LHCN-M2 (cell line): ENCODE measurements around the gene CALML6. TPM values are rescaled to one million over a fixed set of nuclear protein-coding genes. Genes with fewer than 3 reads are reported as not detected.

Experiments
- DNase-seq: peaks from one replicate; pipeline ENCODE4 v3.0.0-alpha.2; 2012; ENCODE audit warnings: low read depth
- total RNA-seq: library from RNA; depleted of rRNA; stranded (reverse); fragments of >200 nt; gene quantifications from 2 replicates; pipeline ENCODE4 v1.2.3, GENCODE V29; 2014

The CALML6 gene
- total RNA-seq, 1 experiment from 2014 or later = 0.11 TPM

DNA sequence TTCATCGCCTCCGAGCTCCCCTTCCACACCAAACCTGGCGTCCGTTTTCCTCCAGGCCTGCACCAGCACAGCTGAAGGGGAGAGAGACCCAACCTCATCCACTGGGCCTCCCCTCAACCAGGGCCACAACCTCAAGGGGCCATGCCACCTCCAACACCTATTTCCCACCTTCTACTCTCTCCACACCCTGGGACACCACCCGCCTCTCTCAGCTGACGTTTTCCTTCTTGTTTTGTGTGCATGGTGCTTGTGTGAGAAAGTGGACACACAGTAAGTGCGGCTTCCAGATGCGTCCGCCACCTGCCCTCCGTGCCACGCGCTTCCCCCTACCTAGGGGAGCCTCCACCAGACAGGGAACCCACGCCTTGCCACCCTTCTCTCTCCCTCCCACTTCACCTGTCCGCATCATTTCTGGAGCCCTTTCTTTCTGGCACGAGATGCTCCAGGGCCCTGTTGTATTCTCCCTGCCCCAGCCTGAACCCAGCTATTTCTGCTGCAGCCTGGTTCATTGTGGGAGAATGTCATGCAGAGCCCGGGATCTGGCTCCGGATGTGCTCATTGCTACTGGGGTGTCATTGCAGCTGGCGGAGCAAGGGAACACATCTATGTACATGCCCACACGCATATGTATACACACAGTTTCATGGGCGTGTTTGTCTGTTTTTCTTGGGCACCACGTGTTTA lies 22.8 kb upstream of the CALML6 start:
- DNase-seq = no peak

- DNase-seq = no peak
These were observed 22.3 kb upstream of the CALML6 start for GRCh38 chr1:1892763-1893120.

DNA sequence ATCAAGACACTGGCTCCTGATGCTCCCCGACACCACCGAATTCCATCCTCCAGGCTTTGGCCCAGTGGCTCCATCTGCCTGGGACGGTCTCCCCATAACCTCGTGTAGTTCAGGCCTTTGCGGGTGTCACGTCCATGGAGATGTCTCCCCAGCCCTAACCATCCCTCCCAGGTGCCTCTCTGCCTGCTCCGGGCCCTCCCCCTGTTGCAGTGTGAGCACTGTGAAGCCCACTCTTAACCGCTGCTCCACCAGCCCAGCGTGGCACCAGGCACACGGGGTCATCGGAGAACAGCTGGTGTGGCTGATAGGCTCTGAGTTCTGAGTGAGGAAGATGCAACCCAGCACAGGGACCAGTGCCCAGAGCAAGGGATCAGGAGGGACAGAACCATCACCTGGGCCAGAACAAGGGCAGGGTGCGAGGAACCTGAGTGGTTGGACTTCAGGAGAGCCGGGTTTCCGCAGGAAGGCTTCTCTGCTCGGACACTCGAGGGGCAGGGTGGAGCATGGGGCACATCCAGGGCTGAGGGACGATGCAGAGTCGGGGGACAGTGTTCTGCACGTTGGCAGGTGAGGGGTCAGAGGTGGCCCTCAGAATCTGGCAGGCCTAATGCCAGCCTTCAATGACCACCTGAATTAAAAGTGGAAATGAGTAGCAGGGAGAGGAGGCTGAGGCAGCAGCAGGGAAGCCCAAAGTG lies 21.6 kb upstream of the CALML6 start:
- no peak for DNase-seq

- no peak for DNase-seq
These were observed 21.1 kb upstream of the CALML6 start for GRCh38 chr1:1893997-1894353.

GRCh38 chr1:1894354-1895059 lies 20.6 kb upstream of the CALML6 start:
- DNase-seq = no peak

DNA sequence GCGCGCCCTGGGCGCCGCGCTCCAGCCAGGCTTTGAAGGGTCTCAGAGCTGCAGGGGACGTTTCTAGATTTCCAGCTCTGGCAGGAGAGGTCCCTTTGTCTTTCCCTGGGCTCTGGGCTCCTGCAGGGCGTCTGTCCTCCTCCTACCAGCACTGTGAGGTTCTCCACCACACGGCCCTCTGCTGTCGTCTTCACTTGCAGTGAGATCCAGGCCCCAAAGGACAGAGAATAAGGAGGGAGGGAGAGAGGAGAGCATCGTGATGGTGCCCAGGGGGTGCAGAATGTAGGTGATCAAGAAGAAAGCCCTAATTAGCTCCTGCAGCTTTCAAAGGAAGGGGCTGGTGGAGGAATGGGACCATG lies 20.0 kb upstream of the CALML6 start:
- DNase-seq = no peak

- no peak for DNase-seq
These were observed 19.4 kb upstream of the CALML6 start for GRCh38 chr1:1895456-1896336.

GRCh38 chr1:1898246-1898933 lies 16.7 kb upstream of the CALML6 start:
- no peak for DNase-seq

GRCh38 chr1:1899266-1899966 lies 15.6 kb upstream of the CALML6 start:
- DNase-seq = no peak

DNA sequence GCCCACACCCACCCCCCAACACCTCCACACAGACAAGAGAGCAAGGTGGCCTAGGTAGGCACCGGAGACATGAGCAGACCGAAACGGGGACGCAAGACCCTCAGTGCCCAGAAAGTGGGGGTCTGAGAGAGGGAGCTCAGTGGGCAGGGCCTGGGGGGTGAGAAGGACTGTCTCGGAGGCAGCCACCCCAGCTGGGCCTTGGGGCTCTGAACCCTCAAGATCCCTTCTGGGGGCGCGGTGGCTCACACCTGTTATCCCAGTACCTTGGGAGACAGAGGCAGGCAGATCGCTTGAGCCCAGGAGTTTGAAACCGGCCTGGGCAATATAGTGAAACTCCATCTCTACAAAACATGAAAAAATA lies 15.1 kb upstream of the CALML6 start:
- DNase-seq = no peak

DNA sequence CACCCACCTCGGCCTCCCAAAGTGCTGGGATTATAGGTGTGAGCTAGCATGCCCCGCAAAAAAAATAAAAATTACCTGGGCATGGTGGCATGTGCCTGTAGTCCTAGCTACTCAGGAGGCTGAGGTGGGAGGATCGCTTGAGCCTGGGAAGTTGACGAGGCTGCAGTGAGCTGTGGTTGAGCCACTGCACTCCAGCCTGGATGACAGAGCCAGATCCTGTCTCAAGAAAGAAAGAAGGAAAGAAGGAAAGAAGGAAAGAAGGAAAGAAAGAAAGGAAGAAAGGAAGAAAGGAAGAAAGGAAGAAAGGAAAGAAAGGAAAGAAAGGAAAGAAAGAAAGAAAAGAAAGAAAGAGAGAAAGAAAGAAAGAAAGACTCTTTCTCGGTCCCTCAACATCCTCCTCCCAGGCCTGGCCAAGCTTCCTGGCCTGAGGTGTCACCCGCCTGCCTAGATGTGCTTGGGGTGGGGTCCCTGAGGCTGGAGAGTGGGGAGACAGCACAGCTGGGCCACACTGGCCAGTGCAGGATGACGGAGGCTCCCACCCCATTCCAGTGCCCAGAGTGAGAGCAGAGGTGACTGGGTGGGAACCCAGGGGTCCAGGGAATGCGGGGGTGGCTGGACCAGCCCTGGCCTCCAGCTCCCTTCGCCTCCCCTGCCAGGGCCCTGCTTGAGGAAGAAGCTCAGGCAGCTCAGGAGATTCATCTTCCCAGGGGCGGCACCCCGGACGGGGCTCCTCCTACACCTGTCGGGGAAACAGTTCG lies 14.0 kb upstream of the CALML6 start:
- DNase-seq = no peak

DNA sequence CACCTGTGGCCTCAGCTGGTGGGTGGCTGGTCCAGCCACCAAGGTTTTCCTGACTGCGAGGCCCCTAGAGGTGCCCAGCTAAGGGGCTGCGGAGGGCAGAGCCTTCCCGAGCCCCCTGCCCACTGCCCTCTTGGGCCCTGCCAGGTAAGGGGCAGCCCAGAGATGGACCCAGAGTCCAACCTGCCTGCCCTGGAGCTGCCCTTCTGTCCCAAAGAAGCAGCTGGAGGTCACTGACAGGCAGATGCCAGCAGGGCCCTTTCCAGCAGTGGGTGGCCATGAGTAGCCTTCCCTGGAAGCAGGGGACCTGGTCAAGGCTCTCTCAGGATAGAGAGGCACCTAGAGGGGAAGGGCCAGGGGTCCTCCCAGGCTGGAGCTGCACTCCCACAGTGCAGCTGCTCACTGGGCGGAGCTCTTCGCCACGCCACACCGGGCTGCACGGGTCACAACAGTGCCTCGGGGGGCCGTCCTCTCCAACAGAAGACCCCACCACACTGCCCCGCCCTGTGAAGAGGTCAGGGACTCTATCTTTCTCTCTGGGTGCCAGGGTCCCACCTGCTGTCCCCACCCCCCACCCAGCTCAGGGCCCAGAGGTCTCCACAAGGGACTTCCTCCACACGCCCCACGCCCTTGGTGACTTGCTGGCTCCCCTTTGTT lies 13.3 kb upstream of the CALML6 start:
- no peak for DNase-seq

DNA sequence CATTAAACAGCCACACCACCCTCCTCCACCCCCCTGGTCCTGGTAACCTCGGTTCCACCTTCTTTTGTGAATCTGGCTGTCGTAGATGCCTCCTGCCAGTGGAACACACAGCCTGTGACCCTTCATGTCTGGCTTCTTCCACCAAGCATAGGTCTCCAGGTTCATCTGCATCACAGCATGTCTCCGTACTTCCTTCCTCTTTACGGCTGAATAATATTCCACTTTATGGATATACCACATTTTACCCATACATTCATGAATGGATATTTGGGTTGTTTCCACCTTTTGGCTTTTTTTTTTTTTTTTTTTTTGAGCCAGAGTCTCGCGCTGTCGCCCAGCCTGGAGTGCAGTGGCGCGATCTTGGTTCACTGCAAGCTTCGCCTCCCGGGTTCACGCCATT lies 11.8 kb upstream of the CALML6 start:
- no peak for DNase-seq

- peak; percentile 81 for DNase-seq
These were observed 8.6 kb upstream of the CALML6 start for GRCh38 chr1:1906185-1907097.

- no peak for DNase-seq
These were observed 7.8 kb upstream of the CALML6 start for GRCh38 chr1:1907098-1907736.

GRCh38 chr1:1908506-1908791 lies 6.6 kb upstream of the CALML6 start:
- no peak for DNase-seq

DNA sequence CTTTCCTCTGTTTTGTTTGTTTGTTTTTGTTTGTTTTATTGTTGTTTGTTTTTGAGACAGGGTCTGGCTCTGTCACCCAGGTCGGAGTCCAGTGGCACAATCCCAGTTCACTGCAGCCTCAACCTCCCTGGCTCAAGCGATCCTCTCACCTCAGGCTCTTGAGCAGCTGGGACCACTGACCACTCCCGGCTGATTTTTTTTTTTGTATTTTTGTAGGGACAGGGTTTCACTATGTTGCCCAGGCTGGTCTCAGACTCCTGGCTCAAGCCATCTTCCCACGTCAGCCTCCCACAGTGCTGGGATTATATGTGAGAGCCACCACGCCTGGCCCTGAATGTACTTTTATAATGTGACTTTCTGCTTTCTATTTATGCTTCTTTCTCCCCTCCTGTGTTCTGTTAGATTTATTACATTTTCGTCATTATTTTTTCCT lies 5.0 kb upstream of the CALML6 start:
- no peak for DNase-seq

DNA sequence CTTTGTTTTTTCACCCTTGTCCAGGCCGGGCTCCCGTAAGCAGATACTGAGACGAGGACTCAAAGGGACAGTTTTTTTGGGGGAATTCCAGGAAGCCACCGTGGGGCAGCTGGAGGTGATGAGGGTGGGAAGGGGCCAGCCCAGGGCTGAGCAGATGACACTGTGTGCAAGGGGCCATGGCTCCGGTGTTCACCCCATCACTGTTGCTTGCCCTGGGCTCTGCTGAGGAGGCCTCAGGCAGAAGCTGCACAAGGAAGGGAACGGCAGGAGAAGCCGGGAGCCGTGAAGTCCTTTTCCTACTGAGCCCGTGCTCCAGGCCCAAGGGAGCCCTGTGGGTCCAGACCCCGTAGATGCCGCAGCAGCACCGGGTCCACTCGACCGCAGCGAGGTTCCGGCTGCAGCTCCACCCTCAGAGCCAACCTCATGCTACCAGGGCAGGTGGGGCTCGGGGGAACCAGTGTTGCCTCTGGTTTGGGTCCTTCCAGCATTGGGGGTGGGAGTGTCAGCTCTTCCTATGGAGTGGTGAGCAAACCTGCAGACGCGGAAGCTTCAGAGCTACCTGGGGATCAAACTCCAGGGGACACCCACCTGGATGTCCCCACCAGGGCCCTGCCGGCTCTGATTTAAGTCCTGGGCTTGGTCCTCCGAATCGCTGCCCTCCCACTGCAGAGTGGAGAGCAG lies 4.3 kb upstream of the CALML6 start:
- DNase-seq = no peak
